ENCODE results near the gene ROS1.
"Not testable (repeated sequence)": the region's sequence is repeated elsewhere in the genome, so short reads cannot be mapped to it uniquely, and the experiment has no call there.

ROS1 gene

GRCh38 chr6:117375446-117375845 is 50.3 kb downstream of the ROS1 start:
- no peak for DNase-seq

- DNase-seq = no peak
Measured at GRCh38 chr6:117373211-117373813, 52.4 kb downstream of the ROS1 start.

GRCh38 chr6:117372289-117372688 is 53.5 kb downstream of the ROS1 start:
- DNase-seq = not testable (repeated sequence)

- no peak for DNase-seq
Measured at GRCh38 chr6:117371492-117371891, 54.2 kb downstream of the ROS1 start.

- DNase-seq = no peak
Measured at GRCh38 chr6:117359581-117359980, 66.2 kb downstream of the ROS1 start.

GRCh38 chr6:117354671-117355070 is 71.1 kb downstream of the ROS1 start:
- no peak for DNase-seq

- no peak for DNase-seq
Measured at GRCh38 chr6:117352466-117353081, 73.2 kb downstream of the ROS1 start.

- no peak for DNase-seq
Measured at GRCh38 chr6:117351521-117351920, 74.2 kb downstream of the ROS1 start.

- DNase-seq = no peak
Measured at GRCh38 chr6:117346142-117346930, 79.4 kb downstream of the ROS1 start.

- DNase-seq = no peak
Measured at GRCh38 chr6:117345292-117345610, 80.5 kb downstream of the ROS1 start.

GRCh38 chr6:117344444-117345291 is 81.1 kb downstream of the ROS1 start:
- DNase-seq = no peak

- DNase-seq = no peak
Measured at GRCh38 chr6:117338567-117338966, 87.2 kb downstream of the ROS1 start.

GRCh38 chr6:117329926-117330325 is 95.8 kb downstream of the ROS1 start:
- DNase-seq = no peak

- DNase-seq = no peak
Measured at GRCh38 chr6:117328500-117328899, 97.2 kb downstream of the ROS1 start.

- no peak for DNase-seq
Measured at GRCh38 chr6:117328005-117328389, 97.7 kb downstream of the ROS1 start.

- DNase-seq = no peak
Measured at GRCh38 chr6:117327149-117328004, 98.4 kb downstream of the ROS1 start.

GRCh38 chr6:117326396-117326795 is 99.3 kb downstream of the ROS1 start:
- DNase-seq = no peak

GRCh38 chr6:117317261-117317660 is 108.5 kb downstream of the ROS1 start:
- no peak for DNase-seq

GRCh38 chr6:117311726-117312125 is 114.0 kb downstream of the ROS1 start:
- no peak for DNase-seq

GRCh38 chr6:117311310-117311709 is 114.4 kb downstream of the ROS1 start:
- no peak for DNase-seq

GRCh38 chr6:117309611-117310010 is 116.1 kb downstream of the ROS1 start:
- no peak for DNase-seq

GRCh38 chr6:117309069-117309468 is 116.7 kb downstream of the ROS1 start:
- DNase-seq = no peak

All from NCI-H510A (cell line).